Progenitor cell of endocrine pancreas (in vitro differentiated cells): Measurements from ENCODE around the gene RAP1GDS1. TPM values are rescaled to one million over a fixed set of nuclear protein-coding genes. Genes with fewer than 3 reads are reported as not detected.

ENCODE experiments used
- DNase-seq: peaks from one replicate; pipeline ENCODE4 v3.0.0; 2021; ENCODE audit warnings: low spot score; ENCODE audit not compliant: unreplicated experiment
- H3K27ac Mint-ChIP-seq: 2 replicates; pipeline ENCODE4 v1.8.0; 2021; ENCODE audit warnings: mild to moderate bottlenecking, moderate library complexity, mixed read lengths
- H3K27me3 Mint-ChIP-seq: 2 replicates; pipeline ENCODE4 v1.8.0; 2021; ENCODE audit warnings: mixed read lengths
- H3K36me3 Mint-ChIP-seq: 2 replicates; pipeline ENCODE4 v1.8.0; 2022; ENCODE audit warnings: mixed read lengths; ENCODE audit not compliant: insufficient read depth
- H3K4me1 Mint-ChIP-seq: 2 replicates; pipeline ENCODE4 v1.8.0; 2021; ENCODE audit warnings: low read depth, mixed read lengths
- H3K4me3 Mint-ChIP-seq: 2 replicates; pipeline ENCODE4 v1.8.0; 2021; ENCODE audit warnings: low read depth, mild to moderate bottlenecking, moderate library complexity, mixed read lengths
- H3K9me3 Mint-ChIP-seq: 2 replicates; pipeline ENCODE4 v1.8.0; 2021; ENCODE audit warnings: low read depth, mixed read lengths
- CTCF ChIP-seq: fragments of 200-600 bp; sonication (generic); IDR thresholded peaks from one replicate; pipeline ENCODE4 v1.5.0; 2021; ENCODE audit warnings: antibody characterized with exemption, mild to moderate bottlenecking; ENCODE audit not compliant: unreplicated experiment
- total RNA-seq: library from RNA; stranded (reverse); gene quantifications from 2 replicates; pipeline ENCODE4 v1.2.1, GENCODE V29; 2021

Gene RAP1GDS1
- total RNA-seq, 1 donor from 2014 or later: 24.4 TPM

GRCh38 chr4:98369322-98369721 lies 108.1 kb downstream of the RAP1GDS1 start:
- Mint-ChIP-seq H3K4me1 (peaks cover 2% of the 10 kb centered on the region), H3K36me3 (peaks cover 35% of the 10 kb centered on the region), H3K27ac (no peak overlapping the region), H3K4me3 (no peak overlapping the region), H3K9me3 (peaks cover 20% of the 10 kb centered on the region), H3K27me3 (no peaks in the 10 kb centered on the region)
- DNase-seq: no peak
- TF ChIP-seq CTCF: no peak

- Mint-ChIP-seq H3K4me1 (peaks cover 4% of the 10 kb centered on the region), H3K4me3 (no peak overlapping the region), H3K27ac (no peak overlapping the region), H3K27me3 (no peaks in the 10 kb centered on the region), H3K9me3 (no peaks in the 10 kb centered on the region), H3K36me3 (peaks cover 3% of the 10 kb centered on the region)
- no peak for DNase-seq
- no peak for TF ChIP-seq CTCF
These were observed 113.5 kb downstream of the RAP1GDS1 start for GRCh38 chr4:98374643-98375042.

GRCh38 chr4:98377559-98377958 lies 116.4 kb downstream of the RAP1GDS1 start:
- H3K27me3 Mint-ChIP-seq: no peaks in the 10 kb centered on the region
- DNase-seq: no peak

GRCh38 chr4:98381306-98381705 lies 120.1 kb downstream of the RAP1GDS1 start:
- no peak for TF ChIP-seq CTCF
- H3K27me3 Mint-ChIP-seq: no peaks in the 10 kb centered on the region
- peaks cover 17% of the 10 kb centered on the region for H3K4me1 Mint-ChIP-seq
- H3K27ac Mint-ChIP-seq: peak overlapping the region; percentile 53
- no peak overlapping the region for H3K4me3 Mint-ChIP-seq
- no peak for DNase-seq
- H3K36me3 Mint-ChIP-seq: no peaks in the 10 kb centered on the region
- no peaks in the 10 kb centered on the region for H3K9me3 Mint-ChIP-seq

More at GRCh38 chr4:98377559-98377958, 116.4 kb downstream of the RAP1GDS1 start:
- Mint-ChIP-seq H3K4me1 (peaks cover 13% of the 10 kb centered on the region), H3K4me3 (no peak overlapping the region), H3K9me3 (no peaks in the 10 kb centered on the region), H3K27ac (no peak overlapping the region), H3K36me3 (peaks cover 2% of the 10 kb centered on the region)
- TF ChIP-seq CTCF: no peak

- Mint-ChIP-seq H3K36me3 (no peaks in the 10 kb centered on the region), H3K4me1 (peaks cover 22% of the 10 kb centered on the region), H3K4me3 (no peak overlapping the region), H3K27ac (no peak overlapping the region), H3K27me3 (no peaks in the 10 kb centered on the region), H3K9me3 (no peaks in the 10 kb centered on the region)
- DNase-seq: no peak
- no peak for TF ChIP-seq CTCF
These were observed 122.4 kb downstream of the RAP1GDS1 start for GRCh38 chr4:98383431-98384106.
